AG04449 (cell line): Measurements from ENCODE around the gene ARHGAP4.

Experiments
- CTCF ChIA-PET: fragments of 350-600 bp; formaldehyde crosslinking; extraction: SDS; loops from one replicate; lab custom pipeline; 2021; ENCODE audit warnings: antibody characterized with exemption; lab: Yijun Ruan, JAX
- POLR2A ChIA-PET: fragments of 400-600, 350-600 bp; formaldehyde crosslinking; extraction: SDS; loops from one replicate; lab custom pipeline; 2020; ENCODE audit warnings: antibody characterized with exemption, inconsistent platforms; lab: Yijun Ruan, JAX
- DNase-seq: peaks from one replicate; pipeline ENCODE4 v3.0.0-alpha.2; 2010; ENCODE audit warnings: low read depth, low spot score
- H3K4me3 ChIP-seq: 2 replicates; pipeline ENCODE4 v1.5.1; 2011; ENCODE audit warnings: low read depth, mild to moderate bottlenecking, control low read depth, low read length
- CTCF ChIP-seq: IDR thresholded peaks from one replicate; pipeline ENCODE4 v1.5.1; 2011; ENCODE audit warnings: mild to moderate bottlenecking, moderate library complexity, low read length, control low read depth, inconsistent platforms; ENCODE audit not compliant: insufficient read depth; ENCODE audit errors: missing control alignments

The ARHGAP4 gene

GRCh38 chrX:153862369-153863250, 63.5 kb downstream of the ARHGAP4 start:
- CTCF ChIA-PET = no interaction called here
- DNase-seq = no peak
- H3K4me3 ChIP-seq = no peak overlapping the region
- no peak for TF ChIP-seq CTCF
- POLR2A ChIA-PET = no interaction called here

- ChIA-PET CTCF (no interaction called here), POLR2A (no interaction called here)
- no peak for DNase-seq
- TF ChIP-seq CTCF = no peak
- H3K4me3 ChIP-seq = no peak overlapping the region
These were observed 64.2 kb downstream of the ARHGAP4 start for GRCh38 chrX:153861733-153862310.

GRCh38 chrX:153861151-153861550, 64.9 kb downstream of the ARHGAP4 start:
- no peak for TF ChIP-seq CTCF
- ChIA-PET POLR2A (no interaction called here), CTCF (no interaction called here)
- H3K4me3 ChIP-seq = no peak overlapping the region
- DNase-seq = no peak
